Neural progenitor cell (in vitro differentiated cells): ENCODE measurements around the gene SCUBE2.

Experiments used
- CTCF ChIP-seq: fragments of 200-600 bp; sonication (generic); IDR thresholded peaks from 2 replicates; pipeline ENCODE4 v1.5.1; 2017; ENCODE audit warnings: antibody characterized with exemption, mild to moderate bottlenecking
- EZH2 ChIP-seq: fragments of 200-600 bp; sonication (generic); IDR thresholded peaks from 2 replicates; pipeline ENCODE4 v1.6.1; 2017; ENCODE audit warnings: antibody characterized with exemption, mild to moderate bottlenecking, moderate library complexity
- EZH2phosphoT487 ChIP-seq: fragments of 200-600 bp; sonication (generic); IDR thresholded peaks from 2 replicates; pipeline ENCODE4 v1.6.1; 2017; ENCODE audit warnings: antibody characterized with exemption

- TF ChIP-seq EZH2: no peak
- no peak for TF ChIP-seq CTCF
- no peak for TF ChIP-seq EZH2phosphoT487
These were observed 71.5 kb downstream of the SCUBE2 start for GRCh38 chr11:9019861-9020260.
